Airway epithelial cell (primary cell): Measurements from ENCODE around the gene PMPCA. TPM values are rescaled to one million over a fixed set of nuclear protein-coding genes. Genes with fewer than 3 reads are reported as not detected.

Experiments used
- total RNA-seq: library from RNA; depleted of rRNA; stranded (reverse); fragments of >200 nt; gene quantifications from 2 replicates; pipeline ENCODE4 v1.2.3, GENCODE V29; 2015

PMPCA gene, protein sequence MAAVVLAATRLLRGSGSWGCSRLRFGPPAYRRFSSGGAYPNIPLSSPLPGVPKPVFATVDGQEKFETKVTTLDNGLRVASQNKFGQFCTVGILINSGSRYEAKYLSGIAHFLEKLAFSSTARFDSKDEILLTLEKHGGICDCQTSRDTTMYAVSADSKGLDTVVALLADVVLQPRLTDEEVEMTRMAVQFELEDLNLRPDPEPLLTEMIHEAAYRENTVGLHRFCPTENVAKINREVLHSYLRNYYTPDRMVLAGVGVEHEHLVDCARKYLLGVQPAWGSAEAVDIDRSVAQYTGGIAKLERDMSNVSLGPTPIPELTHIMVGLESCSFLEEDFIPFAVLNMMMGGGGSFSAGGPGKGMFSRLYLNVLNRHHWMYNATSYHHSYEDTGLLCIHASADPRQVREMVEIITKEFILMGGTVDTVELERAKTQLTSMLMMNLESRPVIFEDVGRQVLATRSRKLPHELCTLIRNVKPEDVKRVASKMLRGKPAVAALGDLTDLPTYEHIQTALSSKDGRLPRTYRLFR
- total RNA-seq: 60.2 and 65.5 TPM in 2 replicates

DNA sequence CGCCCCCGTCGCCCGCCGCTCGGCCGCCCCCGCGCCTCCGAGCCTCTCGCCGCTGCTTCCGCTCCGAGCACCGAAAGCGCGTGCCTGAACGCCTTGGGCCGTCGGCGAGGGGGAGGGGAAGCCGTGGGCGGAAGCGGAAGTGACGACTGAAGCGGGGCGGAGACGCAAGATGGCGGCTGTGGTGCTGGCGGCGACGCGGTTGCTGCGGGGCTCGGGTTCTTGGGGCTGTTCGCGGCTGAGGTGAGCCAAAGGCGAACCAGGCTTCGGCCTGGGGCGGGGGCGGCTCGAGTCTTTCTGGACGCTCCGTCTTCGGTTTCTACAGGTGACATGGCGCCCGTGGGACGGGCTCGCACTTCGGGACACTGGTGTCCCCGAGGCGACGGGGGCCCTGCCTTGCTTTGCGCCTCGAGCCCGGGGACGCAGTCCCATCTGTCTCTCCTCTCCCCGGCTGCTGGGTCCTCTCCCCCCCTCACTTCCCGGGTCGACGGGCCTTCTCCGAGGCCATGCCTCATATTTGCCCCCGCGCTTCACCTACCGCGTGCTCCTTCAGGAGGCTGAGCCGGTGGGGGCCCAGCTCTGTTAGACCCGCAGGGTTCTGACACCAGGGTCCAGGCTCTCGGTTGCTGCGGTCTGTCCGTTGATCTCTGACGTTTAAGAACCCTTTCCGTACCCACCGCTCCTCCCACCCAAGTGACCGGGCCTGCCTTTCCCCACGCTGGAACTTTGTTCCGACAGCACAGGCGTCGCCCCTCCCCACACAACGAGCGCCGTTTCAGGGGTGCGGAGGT lies at the start of gene PMPCA, which contains the start of gene ENTR1:
Gene PMPCA (plus strand): TSS at position 159 of the 788 bp plus-strand sequence. CDS start 11 bp downstream, at position 170.
Gene ENTR1 (minus strand): TSS at position 115 of the 788 bp plus-strand sequence. CDS start 217 bp downstream, outside the sequence.

DNA sequence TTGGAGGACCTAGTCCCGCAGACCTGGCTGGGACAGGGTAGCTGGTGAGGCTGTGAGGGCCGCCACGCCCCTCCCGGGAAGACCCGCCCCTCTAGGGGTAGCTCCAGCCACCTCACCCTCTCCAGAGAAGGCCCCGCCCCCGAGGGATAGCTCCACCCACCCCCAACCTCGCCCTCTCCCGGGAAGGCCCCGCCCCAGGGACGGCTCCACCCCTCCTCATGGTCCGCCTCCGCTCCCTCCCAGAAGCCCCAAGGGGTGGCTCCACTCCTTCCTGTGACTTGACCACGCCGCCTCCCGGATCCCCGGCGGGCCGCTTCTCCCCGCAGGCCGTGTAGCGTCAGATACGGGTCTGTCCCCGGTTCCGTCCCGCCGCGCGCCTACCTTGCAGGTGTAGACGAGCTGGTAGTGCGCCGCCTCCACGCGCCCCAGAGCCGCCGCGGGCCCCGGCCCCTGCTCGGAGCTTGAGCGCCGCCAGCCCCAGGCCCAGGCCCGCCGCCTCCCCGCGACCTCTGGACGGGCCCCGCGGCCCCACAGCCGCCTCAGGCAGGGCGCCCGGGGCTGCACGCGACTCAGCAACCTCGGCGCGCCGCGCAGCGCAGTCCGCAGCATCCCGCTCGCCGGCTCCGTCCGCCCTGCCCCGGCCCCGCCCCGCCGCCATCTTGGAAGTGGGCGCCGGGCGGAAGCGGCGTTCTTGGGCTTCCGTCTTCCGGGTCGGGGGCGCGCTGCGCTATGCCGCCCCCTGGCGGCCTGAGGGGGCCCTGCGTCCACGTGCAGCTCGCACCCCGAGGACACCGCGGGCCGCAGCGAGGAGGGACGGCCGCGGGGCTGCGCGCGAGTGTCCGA lies 47.1 kb upstream of the PMPCA start, which contains the start of gene DNLZ:
Gene DNLZ (minus strand): TSS at position 639 of the 843 bp plus-strand sequence. CDS start 30 bp downstream, at position 609.

DNA sequence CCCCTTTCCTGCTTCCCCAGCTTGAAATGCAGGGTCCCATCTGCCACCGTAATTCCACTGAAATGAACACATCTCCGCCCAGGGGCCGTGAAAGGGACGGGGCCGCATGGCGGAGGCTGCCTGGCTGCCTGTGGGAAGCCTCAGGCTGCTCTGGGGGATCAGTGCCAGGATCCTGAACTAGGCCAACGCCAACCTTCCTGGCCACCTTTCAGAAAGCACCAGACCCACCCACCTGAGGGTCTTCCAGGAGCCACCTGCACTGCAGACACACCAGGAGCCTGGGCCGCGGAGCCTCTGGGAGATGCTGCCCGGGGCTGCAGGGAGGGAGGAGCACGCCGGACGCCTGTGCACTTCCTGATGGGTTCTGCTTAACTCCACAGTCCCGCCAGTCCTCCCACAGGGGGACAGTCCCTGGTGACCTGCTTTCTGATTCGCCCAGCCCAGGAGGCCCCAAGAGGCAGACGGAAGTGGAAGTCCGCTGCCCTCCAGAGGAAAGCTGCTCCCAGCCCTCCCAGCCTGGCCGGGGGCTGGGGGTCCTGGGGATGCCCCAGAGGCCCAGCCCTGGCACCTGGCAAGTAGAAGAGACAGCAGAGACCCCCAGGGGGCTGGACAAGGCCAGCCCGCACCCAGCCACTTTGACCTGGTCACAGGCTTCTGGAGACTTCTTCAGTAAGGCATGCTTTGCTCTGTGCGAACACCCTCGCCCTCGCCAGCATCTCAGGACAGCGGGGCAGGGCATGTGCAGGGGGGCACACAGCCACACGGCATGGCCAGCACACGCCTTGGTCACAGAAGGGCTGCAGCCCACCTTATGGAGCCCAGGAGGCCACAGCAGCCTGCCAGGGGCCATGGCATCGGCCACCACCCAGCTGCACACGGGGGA lies 36.9 kb upstream of the PMPCA start, which contains the start of gene CARD9:
Gene CARD9 (minus strand): TSS at position 370 of the 883 bp plus-strand sequence. CDS start 1,591 bp downstream, outside the sequence.

DNA sequence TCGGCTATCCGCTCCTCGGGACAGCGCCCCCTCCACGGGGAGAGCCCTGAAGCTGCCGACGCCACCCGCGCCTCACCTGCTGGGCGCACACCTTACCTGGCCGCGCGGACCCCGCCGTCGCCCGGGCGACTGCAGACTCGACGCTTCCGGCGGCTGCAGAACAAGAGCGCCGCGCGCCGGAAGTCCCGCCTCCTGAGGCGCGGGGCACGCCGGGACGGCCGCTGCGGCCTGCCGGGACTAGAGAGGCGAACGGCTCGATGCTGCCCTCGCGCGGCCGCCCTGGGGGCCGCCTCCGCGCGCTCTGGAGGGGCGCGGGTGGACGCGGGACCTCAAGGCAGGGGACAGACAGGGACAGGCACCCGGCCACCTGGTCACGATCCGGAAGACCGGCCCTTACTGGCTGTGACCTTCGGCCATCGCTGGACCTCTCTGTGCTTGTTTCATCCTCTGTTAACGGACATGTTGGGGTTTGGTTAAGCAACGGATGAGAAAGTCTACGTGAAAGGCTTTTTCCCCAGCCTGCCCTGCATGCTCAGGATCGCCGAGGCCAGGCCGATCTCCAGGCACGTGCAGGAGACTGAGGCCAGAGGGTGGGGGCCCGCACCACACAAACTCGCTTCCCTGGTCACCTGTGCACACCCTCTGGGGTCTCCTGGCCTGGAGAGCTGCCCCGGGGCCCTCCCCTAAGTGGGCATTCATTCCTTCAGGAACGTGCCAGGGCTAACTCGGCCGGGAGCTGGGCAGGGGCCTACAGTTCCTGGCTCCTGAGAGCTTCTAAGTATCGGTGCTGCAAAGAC lies 10.2 kb upstream of the PMPCA start, which contains the start of gene SNAPC4:
Gene SNAPC4 (minus strand): TSS at position 133 of the 797 bp plus-strand sequence. CDS start 1,742 bp downstream, outside the sequence.

DNA sequence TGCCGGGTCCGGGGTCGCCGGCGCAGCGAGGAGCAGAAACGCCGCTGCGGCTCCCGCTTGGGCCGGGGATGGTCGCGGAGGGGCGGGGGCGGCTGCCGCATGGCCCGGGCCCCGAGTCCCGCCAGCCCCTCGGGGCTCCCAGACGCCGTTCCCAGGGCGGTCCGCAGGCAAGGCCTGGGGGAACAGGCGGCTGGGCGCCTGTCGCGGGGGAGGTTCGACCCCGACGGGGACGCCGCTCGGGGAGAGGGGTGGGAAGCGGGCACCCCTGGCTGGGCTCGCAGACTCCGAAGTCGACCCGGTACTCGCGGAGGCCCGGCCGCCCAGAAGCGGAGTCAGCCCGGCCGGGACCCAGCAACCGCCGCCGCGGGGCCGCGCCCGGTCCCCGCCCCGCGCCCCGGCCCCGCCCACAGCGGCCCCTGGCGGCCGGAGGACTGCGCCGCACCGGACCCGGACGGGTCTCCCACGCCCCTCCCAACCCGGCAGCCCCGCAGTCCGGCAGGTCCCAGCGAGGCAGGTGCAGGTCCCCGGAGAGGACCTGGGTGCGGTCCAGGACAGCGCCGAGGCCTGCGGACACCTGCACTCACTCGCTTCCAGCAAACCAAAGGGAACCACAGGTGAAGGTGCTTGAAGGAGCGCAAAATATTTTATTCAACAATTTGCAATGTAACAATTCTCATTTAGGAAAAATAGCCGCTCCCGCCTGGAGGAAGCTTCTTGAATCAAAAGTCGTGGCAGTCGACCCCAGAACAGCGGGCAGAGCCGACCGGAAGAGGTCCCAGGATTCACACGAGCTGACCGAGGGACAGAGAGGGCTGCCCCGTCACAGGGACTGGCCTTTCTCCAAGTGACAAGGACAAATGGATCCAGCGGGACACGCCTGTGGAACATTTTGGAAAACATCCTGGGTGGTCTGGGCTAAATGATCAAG lies 29.3 kb downstream of the PMPCA start, which contains the start of gene INPP5E:
Gene INPP5E (minus strand): TSS at position 365 of the 928 bp plus-strand sequence. CDS start 426 bp downstream, outside the sequence.

Other genes starting within 250 kb of the PMPCA start
- not detected in 2 replicates for gene LHX3, start 205.5 kb upstream of the PMPCA start, total RNA-seq
- gene QSOX2, start 164.8 kb upstream of the PMPCA start, total RNA-seq: 8.5 and 14.7 TPM in 2 replicates
- under 0.01 and 0.14 TPM in 2 replicates for gene CCDC187, start 106.6 kb upstream of the PMPCA start, total RNA-seq
- 10.3 and 13.2 TPM in 2 replicates for gene GPSM1, start 83.1 kb upstream of the PMPCA start, total RNA-seq
- 47.7 and 54.0 TPM in 2 replicates for gene DNLZ, start 46.9 kb upstream of the PMPCA start, total RNA-seq
- gene CARD9, start 37.0 kb upstream of the PMPCA start, total RNA-seq: under 0.01 and 0.21 TPM in 2 replicates
- 8.7 and 10.5 TPM in 2 replicates for gene SNAPC4, start 10.5 kb upstream of the PMPCA start, total RNA-seq
- 45.6 and 48.5 TPM in 2 replicates for gene ENTR1, start within 50 bp of the PMPCA start, total RNA-seq
- 8.6 and 12.1 TPM in 2 replicates for gene INPP5E, start 29.2 kb downstream of the PMPCA start, total RNA-seq
- 45.4 and 58.0 TPM in 2 replicates for gene SEC16A, start 72.4 kb downstream of the PMPCA start, total RNA-seq
- gene NOTCH1, start 135.4 kb downstream of the PMPCA start, total RNA-seq: 96.6 and 124 TPM in 2 replicates